Activated CD4-positive, alpha-beta T cell treated with anti-CD3 and anti-CD28 coated beads for 36 hours (primary cell): ENCODE measurements around the gene SSR3. TPM values are rescaled to one million over a fixed set of nuclear protein-coding genes. Genes with fewer than 3 reads are reported as not detected.

Experiments
- ATAC-seq: fragments of 200-7000 bp; cut with Tn5 transposase; one replicate; pipeline ENCODE4 v1.10.0; 2021; ENCODE audit warnings: mild to moderate bottlenecking, moderate library complexity
- CTCF ChIA-PET: fragments of 350-600 bp; sonication (Branson Sonifier 250); formaldehyde crosslinking; loops from one replicate; lab custom pipeline; 2021; ENCODE audit warnings: antibody characterized with exemption; lab: Charles Lee
- POLR2A ChIA-PET: fragments of 350-600 bp; sonication (Branson Sonifier 250); formaldehyde crosslinking; loops from one replicate; lab custom pipeline; 2021; ENCODE audit warnings: antibody characterized with exemption, inconsistent platforms; lab: Charles Lee
- DNase-seq: peaks from one replicate; pipeline ENCODE4 v3.0.0-alpha.2; 2020
- H3K27ac Mint-ChIP-seq: one replicate; pipeline ENCODE4 v1.8.0; 2021; ENCODE audit warnings: mixed read lengths
- H3K27me3 Mint-ChIP-seq: one replicate; pipeline ENCODE4 v1.8.0; 2021; ENCODE audit warnings: mixed read lengths
- H3K36me3 Mint-ChIP-seq: one replicate; pipeline ENCODE4 v1.8.0; 2021; ENCODE audit warnings: low read depth, mixed read lengths
- H3K4me1 Mint-ChIP-seq: one replicate; pipeline ENCODE4 v1.8.0; 2021; ENCODE audit warnings: mixed read lengths
- H3K4me3 Mint-ChIP-seq: one replicate; pipeline ENCODE4 v1.8.0; 2021; ENCODE audit warnings: mild to moderate bottlenecking, moderate library complexity, mixed read lengths
- H3K9me3 Mint-ChIP-seq: one replicate; pipeline ENCODE4 v1.8.0; 2021; ENCODE audit warnings: low read depth, mixed read lengths
- intact Hi-C, 2 experiments: fragments of 100-400 bp; cut with DNase I in 1 of 2; cut with micrococcal nuclease in 1 of 2; formaldehyde crosslinking; loops; one replicate each; pipeline versions ENCODE4 v1.14.2 to v1.15.1; 2022 to 2024; cut with DNase I, micrococcal nuclease
- total RNA-seq, 2 experiments: library from RNA; stranded (reverse); gene quantifications; one replicate each; pipeline ENCODE4 v1.2.3, GENCODE V29; 2021

The SSR3 gene
- total RNA-seq, 2 experiments from 2014 or later = 144 to 156 TPM

- peaks cover 8% of the 10 kb centered on the region for H3K36me3 Mint-ChIP-seq
- no peak overlapping the region for H3K4me3 Mint-ChIP-seq
- peaks cover 7% of the 10 kb centered on the region for H3K4me1 Mint-ChIP-seq
- H3K9me3 Mint-ChIP-seq = no peaks in the 10 kb centered on the region
- no peak for DNase-seq
- ATAC-seq = no peak
- no peak overlapping the region for H3K27ac Mint-ChIP-seq
- no peaks in the 10 kb centered on the region for H3K27me3 Mint-ChIP-seq
- intact Hi-C loops = no loop called here
- CTCF ChIA-PET = interaction anchor here (1.8 to 2.0 kb wide), 2 partner anchors 8 to 601 kb away, joined by 7 read pairs; no protein-coding TSS in a partner anchor
- POLR2A ChIA-PET = no interaction called here
These were observed 19.1 kb downstream of the SSR3 start for GRCh38 chr3:156535798-156536197.

- peak; percentile 85 for ATAC-seq
- POLR2A ChIA-PET = no interaction called here
These were observed 19.7 kb downstream of the SSR3 start for GRCh38 chr3:156535162-156535627.

GRCh38 chr3:156533205-156533604 is 21.7 kb downstream of the SSR3 start:
- no peaks in the 10 kb centered on the region for H3K36me3 Mint-ChIP-seq
- ChIA-PET POLR2A (no interaction called here), CTCF (no interaction called here)
- no peak overlapping the region for H3K27ac Mint-ChIP-seq
- no peaks in the 10 kb centered on the region for H3K9me3 Mint-ChIP-seq
- ATAC-seq (no peak), DNase-seq (no peak)
- intact Hi-C loops = no loop called here
- H3K27me3 Mint-ChIP-seq = no peaks in the 10 kb centered on the region
- H3K4me1 Mint-ChIP-seq = peaks cover 7% of the 10 kb centered on the region
- no peak overlapping the region for H3K4me3 Mint-ChIP-seq

More at GRCh38 chr3:156535162-156535627, 19.7 kb downstream of the SSR3 start:
- no peaks in the 10 kb centered on the region for H3K9me3 Mint-ChIP-seq
- H3K27ac Mint-ChIP-seq = no peak overlapping the region
- CTCF ChIA-PET = interaction anchor here (1.8 to 2.0 kb wide), 2 partner anchors 9 to 602 kb away, joined by 7 read pairs; no protein-coding TSS in a partner anchor
- DNase-seq = peak; percentile 58
- intact Hi-C loops = no loop called here
- H3K4me1 Mint-ChIP-seq = peaks cover 7% of the 10 kb centered on the region
- H3K4me3 Mint-ChIP-seq = no peak overlapping the region
- no peaks in the 10 kb centered on the region for H3K27me3 Mint-ChIP-seq
- H3K36me3 Mint-ChIP-seq = peaks cover 6% of the 10 kb centered on the region

- DNase-seq = no peak
- Mint-ChIP-seq H3K27me3 (no peaks in the 10 kb centered on the region), H3K27ac (no peak overlapping the region), H3K4me1 (peaks cover 7% of the 10 kb centered on the region), H3K36me3 (no peaks in the 10 kb centered on the region), H3K4me3 (no peak overlapping the region), H3K9me3 (no peaks in the 10 kb centered on the region)
- ChIA-PET CTCF (interaction anchor here (0.6 kb wide), 1 partner anchor 436 kb away, joined by 3 read pairs; no protein-coding TSS in a partner anchor), POLR2A (no interaction called here)
- no peak for ATAC-seq
- intact Hi-C loops = no loop called here
These were observed 22.2 kb downstream of the SSR3 start for GRCh38 chr3:156532730-156533129.

- no peaks in the 10 kb centered on the region for H3K36me3 Mint-ChIP-seq
- no peak overlapping the region for H3K27ac Mint-ChIP-seq
- intact Hi-C loops = no loop called here
- peaks cover 7% of the 10 kb centered on the region for H3K4me1 Mint-ChIP-seq
- H3K4me3 Mint-ChIP-seq = no peak overlapping the region
- DNase-seq = no peak
- ChIA-PET CTCF (interaction anchor here (0.7 kb wide), 1 partner anchor 382 kb away, joined by 3 read pairs; no protein-coding TSS in a partner anchor), POLR2A (no interaction called here)
- ATAC-seq = no peak
- peaks cover 1% of the 10 kb centered on the region for H3K27me3 Mint-ChIP-seq
- H3K9me3 Mint-ChIP-seq = no peaks in the 10 kb centered on the region
These were observed 23.9 kb downstream of the SSR3 start for GRCh38 chr3:156530980-156531379.

- Mint-ChIP-seq H3K27ac (no peak overlapping the region), H3K4me3 (no peak overlapping the region), H3K36me3 (peaks cover 5% of the 10 kb centered on the region), H3K9me3 (no peaks in the 10 kb centered on the region), H3K4me1 (peaks cover 14% of the 10 kb centered on the region), H3K27me3 (peaks cover 10% of the 10 kb centered on the region)
- intact Hi-C loops = loop anchor here in 1 of 2 experiments (10.0 kb wide), 1 partner anchor 558 kb away; no protein-coding TSS in a partner anchor
- CTCF ChIA-PET = interaction anchor here (5.2 kb wide), 1 partner anchor 17 kb away, joined by 34 read pairs; no protein-coding TSS in a partner anchor
- ATAC-seq (no peak), DNase-seq (no peak)
- POLR2A ChIA-PET = no interaction called here
These were observed 27.9 kb downstream of the SSR3 start for GRCh38 chr3:156527060-156527459.

GRCh38 chr3:156525808-156526207 is 29.1 kb downstream of the SSR3 start:
- no peak for DNase-seq
- CTCF ChIA-PET = interaction anchor here (0.6 to 5.2 kb wide), 4 partner anchors 15 to 611 kb away, joined by 3 to 34 read pairs (median 3); no protein-coding TSS in a partner anchor
- no peak for ATAC-seq
- intact Hi-C loops = loop anchor here (2.0 to 10.0 kb wide), 2 partner anchors 29 to 559 kb away; partner anchors contain the start of gene SSR3 (in 1 of the 2)
- H3K9me3 Mint-ChIP-seq = no peaks in the 10 kb centered on the region
- H3K36me3 Mint-ChIP-seq = peaks cover 5% of the 10 kb centered on the region
- POLR2A ChIA-PET = no interaction called here
- no peak overlapping the region for H3K4me3 Mint-ChIP-seq
- H3K4me1 Mint-ChIP-seq = peaks cover 14% of the 10 kb centered on the region
- H3K27ac Mint-ChIP-seq = no peak overlapping the region
- H3K27me3 Mint-ChIP-seq = peaks cover 14% of the 10 kb centered on the region

- no peak for ATAC-seq
- DNase-seq = no peak
- peaks cover 27% of the 10 kb centered on the region for H3K27me3 Mint-ChIP-seq
- no peak overlapping the region for H3K4me3 Mint-ChIP-seq
- H3K9me3 Mint-ChIP-seq = no peaks in the 10 kb centered on the region
- POLR2A ChIA-PET = no interaction called here
- no peak overlapping the region for H3K27ac Mint-ChIP-seq
- CTCF ChIA-PET = interaction anchor here (5.2 kb wide), 1 partner anchor 12 kb away, joined by 34 read pairs; no protein-coding TSS in a partner anchor
- peaks cover 5% of the 10 kb centered on the region for H3K36me3 Mint-ChIP-seq
- H3K4me1 Mint-ChIP-seq = peaks cover 25% of the 10 kb centered on the region
- intact Hi-C loops = loop anchor here (5.0 to 10.0 kb wide), 2 partner anchors 40 to 562 kb away; no protein-coding TSS in a partner anchor
These were observed 32.2 kb downstream of the SSR3 start for GRCh38 chr3:156522673-156523072.

GRCh38 chr3:156519758-156520162 is 35.2 kb downstream of the SSR3 start:
- intact Hi-C loops = loop anchor here (5.0 to 10.0 kb wide), 2 partner anchors 37 to 565 kb away; no protein-coding TSS in a partner anchor
- CTCF ChIA-PET = interaction anchor here (1.1 to 3.0 kb wide), 4 partner anchors 10 to 370 kb away, joined by 4 to 11 read pairs (median 5); no protein-coding TSS in a partner anchor

GRCh38 chr3:156518726-156519125 is 36.2 kb downstream of the SSR3 start:
- peaks cover 11% of the 10 kb centered on the region for H3K4me1 Mint-ChIP-seq
- ChIA-PET POLR2A (no interaction called here), CTCF (interaction anchor here (0.6 to 3.0 kb wide), 5 partner anchors 9 to 366 kb away, joined by 4 to 14 read pairs (median 5); no protein-coding TSS in a partner anchor)
- peaks cover 23% of the 10 kb centered on the region for H3K27me3 Mint-ChIP-seq
- no peaks in the 10 kb centered on the region for H3K9me3 Mint-ChIP-seq
- H3K36me3 Mint-ChIP-seq = no peaks in the 10 kb centered on the region
- no peak overlapping the region for H3K27ac Mint-ChIP-seq
- intact Hi-C loops = no loop called here
- H3K4me3 Mint-ChIP-seq = no peak overlapping the region
- DNase-seq (no peak), ATAC-seq (no peak)

More at GRCh38 chr3:156519758-156520162, 35.2 kb downstream of the SSR3 start:
- Mint-ChIP-seq H3K4me3 (no peak overlapping the region), H3K27ac (peak overlapping the region; percentile 3), H3K36me3 (peaks cover 5% of the 10 kb centered on the region), H3K27me3 (peaks cover 26% of the 10 kb centered on the region), H3K4me1 (peaks cover 21% of the 10 kb centered on the region), H3K9me3 (no peaks in the 10 kb centered on the region)
- DNase-seq (peak; percentile 26), ATAC-seq (peak; percentile 82)
- POLR2A ChIA-PET = interaction anchor here (0.6 kb wide), 1 partner anchor 631 kb away, joined by 6 read pairs; no protein-coding TSS in a partner anchor

- POLR2A ChIA-PET = interaction anchor here (0.6 kb wide), 1 partner anchor 10 kb away, joined by 4 read pairs; no protein-coding TSS in a partner anchor
- DNase-seq = no peak
- no peak overlapping the region for H3K27ac Mint-ChIP-seq
- H3K27me3 Mint-ChIP-seq = peaks cover 17% of the 10 kb centered on the region
- no peaks in the 10 kb centered on the region for H3K36me3 Mint-ChIP-seq
- CTCF ChIA-PET = interaction anchor here (0.9 to 3.0 kb wide), 4 partner anchors 9 to 565 kb away, joined by 3 to 14 read pairs (median 7); no protein-coding TSS in a partner anchor
- H3K9me3 Mint-ChIP-seq = no peaks in the 10 kb centered on the region
- H3K4me1 Mint-ChIP-seq = peaks cover 18% of the 10 kb centered on the region
- H3K4me3 Mint-ChIP-seq = no peak overlapping the region
- intact Hi-C loops = no loop called here
- ATAC-seq = no peak
These were observed 38.0 kb downstream of the SSR3 start for GRCh38 chr3:156516961-156517360.
